Inferior parietal cortex (tissue), 1 donor: ENCODE measurements around the gene MGRN1.

ENCODE experiments used
- DNase-seq: peaks from one replicate; pipeline ENCODE4 v3.0.0-alpha.2; 2016; ENCODE audit errors: extremely low spot score

Gene MGRN1

GRCh38 chr16:4652561-4652960, 27.9 kb downstream of the MGRN1 start:
- no peak for DNase-seq

DNA sequence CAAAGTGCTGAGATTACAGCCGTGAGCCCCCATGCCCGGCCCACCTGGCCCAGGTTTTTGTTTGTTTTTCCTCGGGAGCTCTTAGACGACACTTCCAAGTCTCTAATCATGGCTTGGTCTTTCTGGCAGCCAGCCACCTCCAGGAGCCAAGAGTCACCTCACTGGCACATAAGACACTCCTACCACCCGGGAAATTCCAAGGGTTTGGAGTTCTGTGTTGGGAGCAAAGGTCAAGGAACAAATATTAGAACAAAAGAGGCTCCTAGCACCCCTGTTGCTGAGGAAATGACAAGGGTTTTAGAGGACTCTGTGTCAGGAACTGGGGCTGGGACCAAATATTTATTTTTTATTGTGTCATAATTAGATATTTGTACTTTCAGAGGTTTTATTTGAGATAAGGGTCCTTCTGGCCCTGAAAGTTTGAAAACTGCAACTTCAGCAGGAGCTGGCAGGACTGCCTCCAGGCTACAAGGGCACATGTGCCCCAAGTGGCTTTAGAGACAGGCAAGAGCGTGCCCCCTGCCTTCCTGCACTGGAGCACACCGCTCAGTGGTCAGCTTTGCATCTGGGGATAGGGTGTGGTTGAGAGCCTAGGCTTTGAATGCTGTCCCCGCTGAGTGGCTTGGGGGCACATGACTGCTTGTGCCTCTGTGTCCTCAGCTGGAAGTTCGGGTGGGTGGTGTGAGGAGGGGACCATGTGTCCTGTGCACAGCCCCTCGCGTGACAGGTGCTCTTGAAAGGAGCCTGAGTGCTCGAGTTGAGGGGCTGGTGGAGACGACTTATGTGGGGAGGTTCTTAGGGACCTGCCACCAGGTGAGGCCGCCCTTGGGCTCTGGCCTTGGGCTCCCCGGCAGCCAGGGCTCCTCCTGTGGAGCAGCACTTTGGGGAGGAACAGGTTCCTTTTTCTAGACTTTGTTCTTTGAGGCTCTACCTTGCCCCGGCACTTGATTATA, 29.7 kb downstream of the MGRN1 start:
- no peak for DNase-seq

- no peak for DNase-seq
Measured at GRCh38 chr16:4654964-4655590, 30.5 kb downstream of the MGRN1 start.

- DNase-seq: no peak
Measured at GRCh38 chr16:4655801-4656200, 31.2 kb downstream of the MGRN1 start.

DNA sequence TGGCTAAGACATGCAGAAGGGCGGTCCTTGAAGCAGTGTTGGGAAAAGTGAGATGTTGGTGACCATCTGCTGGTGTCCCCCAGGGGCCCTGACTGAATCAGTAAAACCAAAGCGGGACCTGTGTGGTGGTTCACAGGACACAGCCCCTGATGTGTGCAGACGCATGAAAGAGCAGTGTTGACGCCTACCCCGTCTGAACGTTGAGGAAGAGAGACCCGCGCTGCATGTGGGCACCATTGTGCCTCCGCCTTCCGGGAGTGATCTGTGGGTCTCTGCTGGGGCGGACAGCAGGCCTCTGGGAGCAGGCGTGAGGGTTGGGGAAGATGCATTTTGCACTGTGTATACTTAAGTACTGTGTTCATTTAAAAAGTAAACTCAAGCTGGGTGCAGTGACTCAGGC, 31.6 kb downstream of the MGRN1 start:
- DNase-seq: no peak

DNA sequence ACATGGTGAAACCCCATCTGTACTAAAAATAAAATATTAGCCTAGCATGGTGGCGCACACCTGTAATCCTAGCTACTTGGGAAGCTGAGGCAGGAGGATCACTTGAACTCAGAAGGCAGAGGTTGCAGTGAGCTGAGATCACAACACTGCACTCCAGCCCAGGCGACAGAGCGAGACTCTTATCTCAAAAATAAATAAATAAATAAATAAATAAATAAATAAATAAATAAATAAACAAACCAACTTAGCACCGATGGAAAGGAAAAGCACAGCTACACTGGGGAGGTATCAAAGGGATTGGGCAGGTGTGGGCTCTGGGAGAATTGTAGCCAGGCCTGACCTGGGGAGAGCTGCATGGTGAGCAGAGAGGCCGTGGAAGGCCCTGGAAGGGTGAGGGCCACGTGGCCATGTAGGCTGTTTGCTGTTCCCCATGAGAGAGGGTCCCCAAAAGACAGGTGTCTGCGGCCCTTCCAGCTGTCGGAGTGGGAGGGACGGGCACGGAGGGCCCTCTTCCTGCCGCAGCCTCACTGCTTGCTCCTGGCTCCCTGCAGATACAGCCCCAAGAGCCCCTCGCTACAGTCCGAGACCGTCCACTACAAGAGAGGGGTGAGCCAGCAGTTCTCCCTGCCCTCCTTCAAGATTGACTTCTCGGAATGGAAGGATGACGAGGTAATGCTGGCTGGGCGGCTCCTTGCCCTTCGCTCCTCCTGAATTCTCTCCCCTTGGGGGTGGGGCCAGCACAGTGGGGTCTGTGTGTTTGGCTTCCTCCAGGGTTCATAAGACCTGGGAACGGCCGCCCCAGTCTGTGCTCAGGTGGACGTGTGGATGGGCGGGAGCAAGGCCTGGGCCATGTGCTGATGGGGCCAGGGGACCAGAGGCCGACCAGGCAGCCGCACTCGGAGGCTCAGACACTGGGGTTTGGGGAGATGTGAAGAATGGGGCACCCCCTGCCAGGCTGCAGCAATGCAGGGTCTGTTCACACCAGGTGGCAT, 32.4 kb downstream of the MGRN1 start:
- DNase-seq: no peak

DNA sequence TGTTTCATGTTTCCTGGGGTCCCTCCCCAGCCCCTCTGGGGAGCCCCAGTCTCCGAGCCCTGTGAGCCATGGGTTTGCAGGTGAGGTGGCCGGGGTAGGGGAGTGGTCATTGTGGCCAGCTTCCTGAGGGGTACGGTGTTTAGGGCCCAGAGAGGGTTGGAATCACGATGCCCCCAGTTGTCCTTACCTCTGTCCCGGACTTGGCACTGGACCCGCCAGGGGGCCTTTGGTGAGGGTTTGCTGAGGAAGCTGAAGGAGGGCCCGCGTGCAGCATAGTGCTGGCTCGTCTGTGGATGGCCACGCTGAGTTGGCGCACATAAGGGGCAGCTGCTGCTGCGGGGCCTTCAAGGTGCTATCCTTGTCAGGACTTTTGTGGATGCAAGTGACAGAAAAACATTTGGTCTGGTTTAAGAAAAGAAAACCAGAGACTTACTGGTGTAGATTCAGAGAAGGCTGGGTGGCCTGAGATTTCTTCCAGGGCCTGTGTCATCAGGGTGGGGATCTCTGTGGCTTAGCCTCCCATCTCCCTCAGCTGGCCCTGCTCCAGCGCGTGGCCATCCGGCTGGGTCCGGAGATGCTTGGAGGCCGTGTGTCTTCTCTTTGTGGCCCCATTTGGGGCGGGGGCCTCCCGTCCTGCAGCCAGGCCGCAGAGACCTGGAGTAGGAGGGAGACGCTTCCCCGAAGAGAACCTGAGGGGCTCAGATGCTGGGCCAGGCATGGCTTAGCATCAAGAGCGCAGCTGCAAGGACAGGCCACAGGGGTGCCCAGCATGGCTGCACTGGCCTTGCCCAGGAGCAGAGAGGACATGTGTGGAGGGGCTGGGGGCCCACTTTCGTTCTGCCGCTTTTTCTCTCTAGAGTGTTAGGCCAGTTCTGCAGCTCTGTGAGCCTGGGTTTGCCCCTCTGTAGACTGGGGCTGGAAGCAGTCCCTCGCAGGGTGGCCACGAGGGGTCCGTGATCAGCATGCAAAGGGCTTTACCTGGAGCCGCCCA, 35.0 kb downstream of the MGRN1 start:
- DNase-seq: no peak

DNA sequence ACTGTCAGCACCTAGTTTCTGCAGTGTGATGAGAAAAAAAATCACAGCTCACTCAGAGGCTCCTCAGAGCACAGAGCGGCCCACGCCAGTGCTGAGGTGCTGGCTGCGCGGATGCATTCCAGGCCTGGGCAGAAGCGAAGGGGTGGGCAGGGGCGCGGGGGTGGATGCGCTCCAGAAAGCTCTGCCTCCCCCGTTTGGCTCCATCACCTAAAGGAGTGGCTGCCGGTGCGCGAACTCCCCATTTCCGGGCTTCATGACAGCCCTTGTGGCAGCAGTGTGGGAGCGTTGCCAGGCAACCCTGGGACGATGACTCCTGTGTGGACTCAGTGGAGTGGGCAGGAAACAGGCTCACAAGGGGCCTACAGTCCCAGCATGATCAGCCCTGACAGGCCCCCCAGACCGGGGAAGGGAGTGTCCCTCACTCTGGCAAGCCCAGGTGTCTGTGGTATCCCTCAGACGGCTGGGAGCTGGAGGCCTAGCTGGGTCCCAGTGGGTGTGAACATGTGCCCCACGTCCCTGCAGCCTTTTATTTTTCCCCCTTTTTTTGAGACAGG, 35.9 kb downstream of the MGRN1 start:
- DNase-seq: peak; percentile 45

GRCh38 chr16:4661661-4662060, 37.0 kb downstream of the MGRN1 start:
- no peak for DNase-seq

GRCh38 chr16:4663465-4663776, 38.8 kb downstream of the MGRN1 start:
- no peak for DNase-seq

GRCh38 chr16:4663777-4664465, 39.3 kb downstream of the MGRN1 start:
- no peak for DNase-seq

GRCh38 chr16:4664538-4665418, 40.2 kb downstream of the MGRN1 start:
- no peak for DNase-seq

DNA sequence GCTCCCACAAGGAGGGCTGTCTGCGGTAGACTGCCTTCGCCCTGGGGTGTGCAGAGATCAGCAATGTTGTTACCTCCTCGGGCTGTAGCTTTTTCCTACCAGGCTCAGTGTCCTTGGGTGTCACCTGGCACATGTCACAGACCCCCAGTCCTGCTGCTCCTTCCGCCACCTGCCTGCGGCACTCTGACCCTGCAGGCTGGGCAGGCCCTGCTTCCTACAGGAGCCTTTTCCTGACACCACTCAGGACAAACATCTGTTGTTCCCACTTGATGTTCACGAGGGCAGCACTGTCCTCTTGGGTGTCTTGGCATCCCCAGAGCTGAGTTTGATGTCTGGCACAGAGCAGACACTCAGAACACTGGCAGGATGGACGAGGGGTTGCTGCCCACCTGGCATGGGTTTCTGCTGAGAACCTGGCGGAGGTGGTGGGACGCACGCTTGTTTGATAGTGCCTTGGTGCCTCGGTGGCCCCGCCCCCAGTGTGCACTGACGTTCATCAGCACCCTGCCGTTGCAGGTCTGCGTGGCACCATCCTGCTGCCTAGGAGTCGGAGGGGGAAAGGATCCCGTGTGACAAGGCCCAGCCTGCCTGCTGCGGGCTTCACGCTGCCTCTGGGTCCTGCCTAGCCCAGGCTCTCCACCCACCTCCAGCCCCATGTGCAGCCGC, 42.0 kb downstream of the MGRN1 start:
- DNase-seq: no peak

DNA sequence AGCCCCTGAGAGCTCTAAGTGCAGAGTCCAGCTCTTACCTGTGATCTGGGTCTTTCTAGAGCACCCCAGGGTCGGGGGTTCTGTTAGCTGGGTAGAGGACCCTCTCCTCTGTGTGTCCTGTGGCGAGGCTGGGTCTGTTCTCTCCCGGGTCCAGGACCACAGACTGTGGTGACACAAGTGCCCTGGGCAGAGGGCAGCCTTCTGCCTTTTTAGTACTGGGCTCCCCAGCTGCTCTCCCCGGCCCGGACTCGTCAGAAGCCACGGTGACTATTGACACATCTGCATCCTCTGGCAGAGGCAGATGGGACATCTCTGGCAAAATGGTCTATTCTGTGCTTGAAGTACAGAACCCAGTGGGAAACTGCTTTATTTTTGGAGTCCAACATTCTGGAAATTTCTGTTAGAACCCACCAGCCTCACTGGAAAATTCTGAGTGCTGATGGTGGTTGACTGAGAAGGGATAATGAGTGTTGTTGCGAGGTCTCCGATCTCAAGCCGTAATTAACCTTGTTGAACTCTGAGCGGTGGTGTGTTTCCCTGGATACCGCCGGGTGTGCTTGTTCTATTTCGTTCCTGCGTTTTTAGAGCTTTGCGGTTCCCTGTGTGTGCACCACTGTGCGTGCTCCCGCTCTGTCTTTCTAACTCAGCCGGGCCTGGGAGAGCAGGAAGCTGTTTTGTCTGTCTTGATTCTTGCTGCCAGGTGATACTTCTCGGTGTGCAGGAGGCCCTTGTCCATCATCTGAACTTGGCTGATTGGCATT, 42.8 kb downstream of the MGRN1 start:
- DNase-seq: no peak

DNA sequence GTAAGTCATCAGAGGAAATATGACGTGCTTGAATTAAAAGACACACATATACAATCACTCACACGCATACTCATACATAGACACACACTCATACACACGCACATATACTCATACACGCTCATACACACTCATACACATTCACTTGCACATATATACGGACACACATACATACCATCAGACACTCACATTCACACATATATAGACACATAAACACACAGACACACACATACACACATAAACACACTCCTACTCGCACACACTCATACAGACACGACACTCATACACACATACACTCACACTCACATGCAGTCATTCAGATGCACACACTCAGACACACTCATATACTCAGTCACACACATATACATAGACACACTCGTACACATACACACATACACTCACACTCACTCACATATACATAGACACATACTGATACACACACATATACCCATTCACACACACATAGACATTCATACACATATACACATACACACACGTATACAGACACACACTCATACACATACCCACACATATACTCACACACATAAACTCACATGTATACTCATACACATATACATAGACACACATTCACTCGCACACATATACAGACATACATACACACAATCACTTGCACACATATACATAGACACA, 43.8 kb downstream of the MGRN1 start:
- DNase-seq: no peak

GRCh38 chr16:4673387-4674046, 48.9 kb downstream of the MGRN1 start:
- no peak for DNase-seq
